Hepatocyte (in vitro differentiated cells): ENCODE data around the gene CHD2. TPM values are rescaled to one million over a fixed set of nuclear protein-coding genes. Genes with fewer than 3 reads are reported as not detected.

Source experiments
- DNase-seq: peaks from one replicate; pipeline ENCODE4 v3.0.0-alpha.2; 2016; ENCODE audit warnings: low spot score
- H2AFZ ChIP-seq: fragments of 200-600 bp; sonication (generic); 2 replicates; pipeline ENCODE4 v1.6.0; 2016; ENCODE audit warnings: antibody characterized with exemption, mild to moderate bottlenecking
- H3K27ac ChIP-seq: fragments of 200-600 bp; sonication (generic); 2 replicates; pipeline ENCODE4 v1.5.1; 2016; ENCODE audit warnings: mild to moderate bottlenecking
- H3K27me3 ChIP-seq: fragments of 200-600 bp; sonication (generic); 2 replicates; pipeline ENCODE4 v1.6.1; 2016
- H3K36me3 ChIP-seq: fragments of 200-600 bp; sonication (generic); replicated peaks from 2 replicates; pipeline ENCODE4 v1.5.1; 2016; ENCODE audit warnings: low read depth; ENCODE audit not compliant: insufficient read depth
- H3K4me1 ChIP-seq: fragments of 200-600 bp; sonication (generic); 2 replicates; pipeline ENCODE4 v1.5.1; 2016; ENCODE audit warnings: mild to moderate bottlenecking, moderate library complexity; ENCODE audit not compliant: insufficient read depth
- H3K4me2 ChIP-seq: fragments of 200-600 bp; sonication (generic); 2 replicates; pipeline ENCODE4 v1.6.0; 2016
- H3K4me3 ChIP-seq: fragments of 200-600 bp; sonication (generic); 2 replicates; pipeline ENCODE4 v1.5.1; 2016; ENCODE audit warnings: mild to moderate bottlenecking
- H3K79me2 ChIP-seq: fragments of 200-600 bp; sonication (generic); 2 replicates; pipeline ENCODE4 v1.6.0; 2017; ENCODE audit warnings: mild to moderate bottlenecking
- H3K9me2 ChIP-seq: fragments of 200-600 bp; sonication (generic); replicated peaks from 2 replicates; pipeline ENCODE4 v1.6.0; 2017; ENCODE audit warnings: mild to moderate bottlenecking; ENCODE audit not compliant: insufficient read depth
- H3K9me3 ChIP-seq: fragments of 200-600 bp; sonication (generic); 2 replicates; pipeline ENCODE4 v1.5.1; 2016; ENCODE audit warnings: low read depth, mild to moderate bottlenecking
- H4K20me1 ChIP-seq: fragments of 200-600 bp; sonication (generic); 2 replicates; pipeline ENCODE4 v1.6.0; 2016; ENCODE audit warnings: mild to moderate bottlenecking; ENCODE audit not compliant: insufficient read depth, poor library complexity, severe bottlenecking
- EZH2 ChIP-seq: fragments of 200-600 bp; sonication (generic); IDR thresholded peaks from 2 replicates; pipeline ENCODE4 v1.6.1; 2016; ENCODE audit warnings: antibody characterized with exemption, mild to moderate bottlenecking, borderline replicate concordance
- EZH2phosphoT487 ChIP-seq: fragments of 200-600 bp; sonication (generic); IDR thresholded peaks from one replicate; pipeline ENCODE4 v1.6.1; 2018; ENCODE audit warnings: antibody characterized with exemption, mild to moderate bottlenecking, low read depth, moderate library complexity; ENCODE audit not compliant: unreplicated experiment, severe bottlenecking
- WGBS: methylation state at CpG from one replicate; pipeline ENCODE4 v1.1.6; 2016; ENCODE audit warnings: low lambda C conversion rate; ENCODE audit errors: missing lambda C conversion rate; 5-methylcytosine and 5-hydroxymethylcytosine counted together
- polyA plus RNA-seq: library from polyadenylated mRNA; unstranded; fragments of >200 nt; fragmentation: Nextera tagmentation; extraction: Ambion mirVana; gene quantifications from 2 replicates; pipeline ENCODE4 v1.2.1, GENCODE V29; 2016
- total RNA-seq: library from RNA; depleted of rRNA; stranded (reverse); fragments of >200 nt; gene quantifications from 2 replicates; pipeline ENCODE4 v1.2.3, GENCODE V29; 2014
- TF ChIP-seq, protein P1 (sequence below): fragments of 200-600 bp; sonication (generic); IDR thresholded peaks from 2 replicates; pipeline ENCODE4 v1.5.1; 2016; ENCODE audit warnings: antibody characterized with exemption, mild to moderate bottlenecking; ENCODE audit not compliant: poor library complexity

CHD2 gene
- total and polyA plus RNA-seq, 2 experiments from 2014 or later, result 49.3 to 133 TPM

- TF ChIP-seq EZH2phosphoT487 (no peak), EZH2 (no peak)
- TF ChIP-seq, protein P1, sequence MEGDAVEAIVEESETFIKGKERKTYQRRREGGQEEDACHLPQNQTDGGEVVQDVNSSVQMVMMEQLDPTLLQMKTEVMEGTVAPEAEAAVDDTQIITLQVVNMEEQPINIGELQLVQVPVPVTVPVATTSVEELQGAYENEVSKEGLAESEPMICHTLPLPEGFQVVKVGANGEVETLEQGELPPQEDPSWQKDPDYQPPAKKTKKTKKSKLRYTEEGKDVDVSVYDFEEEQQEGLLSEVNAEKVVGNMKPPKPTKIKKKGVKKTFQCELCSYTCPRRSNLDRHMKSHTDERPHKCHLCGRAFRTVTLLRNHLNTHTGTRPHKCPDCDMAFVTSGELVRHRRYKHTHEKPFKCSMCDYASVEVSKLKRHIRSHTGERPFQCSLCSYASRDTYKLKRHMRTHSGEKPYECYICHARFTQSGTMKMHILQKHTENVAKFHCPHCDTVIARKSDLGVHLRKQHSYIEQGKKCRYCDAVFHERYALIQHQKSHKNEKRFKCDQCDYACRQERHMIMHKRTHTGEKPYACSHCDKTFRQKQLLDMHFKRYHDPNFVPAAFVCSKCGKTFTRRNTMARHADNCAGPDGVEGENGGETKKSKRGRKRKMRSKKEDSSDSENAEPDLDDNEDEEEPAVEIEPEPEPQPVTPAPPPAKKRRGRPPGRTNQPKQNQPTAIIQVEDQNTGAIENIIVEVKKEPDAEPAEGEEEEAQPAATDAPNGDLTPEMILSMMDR, result no peak
- H3K4me1 ChIP-seq, result peaks cover 11% of the 10 kb centered on the region
- H3K79me2 ChIP-seq, result peaks cover 93% of the 10 kb centered on the region
- H3K4me3 ChIP-seq, result no peak overlapping the region
- H3K36me3 ChIP-seq, result peaks cover 11% of the 10 kb centered on the region
- whole genome bisulfite sequencing, result 90% methylated on average over 5 of the region's 6 CpGs
- no peaks in the 10 kb centered on the region for H3K27me3 ChIP-seq
- H3K9me2 ChIP-seq, result no peaks in the 10 kb centered on the region
- no peaks in the 10 kb centered on the region for H3K9me3 ChIP-seq
- peaks cover 10% of the 10 kb centered on the region for H4K20me1 ChIP-seq
- no peak for DNase-seq
- H2AFZ ChIP-seq, result no peak overlapping the region
- H3K4me2 ChIP-seq, result no peak overlapping the region
- H3K27ac ChIP-seq, result peak overlapping the region; percentile 52
Measured at GRCh38 chr15:92934716-92935115, 34.6 kb downstream of the CHD2 start.

DNA sequence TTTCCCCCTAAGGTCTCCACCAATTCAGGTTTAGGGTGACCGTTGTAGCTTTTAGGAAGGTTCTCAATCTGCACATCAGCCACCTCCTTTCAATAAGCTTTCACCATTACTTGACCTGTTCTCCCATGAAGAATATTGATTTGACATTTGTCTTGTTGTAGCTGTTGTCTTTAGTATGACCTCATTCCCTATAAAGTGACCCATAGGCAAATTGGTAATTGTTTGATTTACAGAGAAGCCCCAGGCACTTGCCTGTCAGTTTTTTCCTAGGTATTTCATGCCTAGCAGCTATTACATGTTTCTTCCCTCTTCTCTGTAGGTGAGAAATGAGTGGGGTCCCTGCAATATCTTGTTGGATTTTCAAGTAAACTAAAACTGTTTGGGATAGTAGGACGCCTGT is 36.0 kb downstream of the CHD2 start:
- peak overlapping the region; percentile 17 for H3K27ac ChIP-seq
- H4K20me1 ChIP-seq, result peaks cover 10% of the 10 kb centered on the region
- peaks cover 90% of the 10 kb centered on the region for H3K79me2 ChIP-seq
- WGBS, result 100% methylated on average over 2 of the region's 2 CpGs
- no peak overlapping the region for H3K4me3 ChIP-seq
- peaks cover 15% of the 10 kb centered on the region for H3K36me3 ChIP-seq
- TF ChIP-seq EZH2 (no peak), EZH2phosphoT487 (no peak)
- TF ChIP-seq, protein P1, result no peak
- H3K4me1 ChIP-seq, result peaks cover 7% of the 10 kb centered on the region
- no peak overlapping the region for H3K4me2 ChIP-seq
- no peak for DNase-seq
- H2AFZ ChIP-seq, result no peak overlapping the region
- no peaks in the 10 kb centered on the region for H3K27me3 ChIP-seq
- H3K9me3 ChIP-seq, result no peaks in the 10 kb centered on the region
- no peaks in the 10 kb centered on the region for H3K9me2 ChIP-seq

GRCh38 chr15:92936693-92937092 is 36.6 kb downstream of the CHD2 start:
- Histone ChIP-seq H3K9me2 (no peaks in the 10 kb centered on the region), H3K27me3 (no peaks in the 10 kb centered on the region), H3K36me3 (peaks cover 17% of the 10 kb centered on the region), H3K4me2 (no peak overlapping the region), H3K27ac (peak overlapping the region; percentile 17), H3K4me3 (no peak overlapping the region), H2AFZ (no peak overlapping the region), H3K79me2 (peaks cover 91% of the 10 kb centered on the region), H4K20me1 (peaks cover 10% of the 10 kb centered on the region), H3K4me1 (peaks cover 7% of the 10 kb centered on the region), H3K9me3 (no peaks in the 10 kb centered on the region)
- no peak for DNase-seq
- WGBS, result 93% methylated on average over 2 of the region's 2 CpGs
- TF ChIP-seq, protein P1, result no peak
- TF ChIP-seq EZH2phosphoT487 (no peak), EZH2 (no peak)

DNA sequence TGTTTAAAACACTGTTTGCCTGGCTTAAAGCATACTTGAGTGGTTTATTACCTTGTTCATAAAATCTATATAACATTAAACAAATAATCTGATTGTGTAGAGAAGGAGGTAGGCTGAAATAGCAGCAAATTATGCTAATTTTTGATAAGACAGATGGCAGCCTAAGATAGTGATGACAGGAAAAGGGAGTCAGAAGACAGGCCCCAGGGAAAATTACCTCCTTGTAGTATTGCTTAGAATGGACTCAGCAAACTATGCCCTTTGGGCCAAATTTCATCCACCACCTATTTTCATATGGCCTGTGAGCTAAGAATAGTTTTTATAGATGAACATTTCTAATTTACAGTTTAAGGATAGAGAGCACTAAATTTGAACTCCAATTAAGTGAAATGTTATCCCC is 37.8 kb downstream of the CHD2 start:
- DNase-seq, result no peak
- Histone ChIP-seq H3K9me2 (no peaks in the 10 kb centered on the region), H3K27me3 (no peaks in the 10 kb centered on the region), H2AFZ (no peak overlapping the region), H4K20me1 (peaks cover 10% of the 10 kb centered on the region), H3K4me3 (no peak overlapping the region), H3K4me1 (peaks cover 7% of the 10 kb centered on the region), H3K36me3 (peaks cover 17% of the 10 kb centered on the region), H3K27ac (peak overlapping the region; percentile 36), H3K4me2 (no peak overlapping the region), H3K9me3 (no peaks in the 10 kb centered on the region), H3K79me2 (peaks cover 92% of the 10 kb centered on the region)
- no peak for TF ChIP-seq EZH2
- no peak for TF ChIP-seq EZH2phosphoT487
- TF ChIP-seq, protein P1, result no peak
